DMS153 (cell line): ENCODE data around the gene NMBR.
"Not testable (repeated sequence)": the region's sequence is repeated elsewhere in the genome, so short reads cannot be mapped to it uniquely, and the experiment has no call there.

Source experiments
- DNase-seq: peaks from one replicate; lab custom pipeline; 2025; lab: John Stamatoyannopoulos, UW

Gene NMBR

DNA sequence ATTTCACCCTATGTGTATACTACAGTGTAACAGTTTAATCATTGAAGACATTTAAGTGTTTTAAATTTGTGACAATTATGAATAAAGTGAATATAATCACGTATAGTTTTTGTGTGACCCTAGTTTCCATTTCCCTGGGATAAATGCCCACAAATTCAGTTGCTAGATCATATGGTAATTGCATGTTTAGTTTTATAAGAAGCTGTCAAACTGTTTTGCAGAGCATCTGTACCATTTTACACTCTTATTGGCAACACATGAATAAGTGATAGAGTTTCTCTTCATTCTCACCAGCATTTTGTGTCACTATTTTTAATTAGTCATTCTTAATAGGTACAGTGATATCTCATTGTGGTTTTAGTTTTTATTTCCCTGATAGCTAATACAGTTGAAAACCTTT lies 7.4 kb upstream of the NMBR start:
- no peak for DNase-seq

- no peak for DNase-seq
Measured at GRCh38 chr6:142153196-142153595, 6.3 kb upstream of the NMBR start.

- no peak for DNase-seq
Measured at GRCh38 chr6:142152746-142153145, 5.8 kb upstream of the NMBR start.

DNA sequence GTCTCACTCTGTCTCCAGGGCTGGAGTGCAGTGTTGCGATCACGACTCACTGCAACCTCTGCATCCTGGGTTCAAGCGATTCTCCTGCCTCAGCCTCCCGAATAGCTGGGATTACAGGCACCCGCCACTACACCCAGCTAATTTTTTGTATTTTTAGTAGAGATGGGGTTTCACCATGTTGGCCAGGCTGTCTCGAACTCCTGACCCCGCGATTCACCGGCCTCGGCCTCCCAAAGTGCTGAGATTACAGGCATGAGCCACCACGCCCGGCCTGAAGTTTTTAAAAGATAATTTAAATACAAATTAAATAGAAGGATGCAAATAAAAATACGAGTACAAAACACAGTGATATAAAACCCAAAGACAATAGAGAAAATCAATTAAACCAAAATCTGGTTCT lies 5.4 kb downstream of the NMBR start:
- DNase-seq: not testable (repeated sequence)

DNA sequence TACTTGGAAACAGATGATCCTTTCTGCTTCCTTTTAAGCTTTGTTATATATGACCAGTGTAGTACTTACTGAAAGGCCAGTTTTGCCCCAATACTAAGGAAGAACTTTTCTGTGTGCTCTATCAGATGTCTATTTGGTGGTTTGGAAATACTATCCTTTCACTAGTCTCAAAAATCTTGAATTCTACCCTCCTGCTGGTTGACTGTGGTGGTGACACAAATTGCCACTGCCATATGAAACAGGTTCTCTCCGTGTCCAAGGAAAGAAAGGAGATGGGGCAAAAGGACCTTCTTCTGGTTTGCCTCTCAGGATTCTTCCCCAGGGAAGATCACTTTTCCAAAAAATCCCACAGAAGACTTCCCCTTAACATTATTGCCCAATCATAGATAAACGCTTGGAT lies 8.0 kb downstream of the NMBR start:
- no peak for DNase-seq

DNA sequence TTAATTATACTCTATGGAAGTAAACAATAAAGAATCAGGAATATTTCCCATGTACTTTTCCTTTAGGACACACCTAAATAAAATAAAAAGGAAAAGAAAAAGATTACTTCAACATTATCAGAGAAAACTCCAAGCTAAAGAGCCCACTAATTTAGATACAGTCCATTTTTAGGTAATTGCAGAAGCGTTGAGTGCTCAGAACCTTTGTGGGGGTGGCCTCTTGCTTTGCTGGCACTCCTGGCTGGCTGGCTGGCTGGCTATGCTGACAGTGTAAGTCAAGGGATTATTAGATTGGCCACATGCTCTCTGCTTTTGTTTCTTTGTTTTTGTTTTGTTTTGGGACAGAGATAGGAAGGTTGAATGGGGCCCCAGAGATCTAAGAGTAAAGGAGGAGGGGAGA lies 14.3 kb downstream of the NMBR start, which contains the start of gene GJE1:
GJE1 (plus strand) TSS at position 301 of the 400 bp plus-strand sequence. CDS start 234 bp downstream, outside the sequence.
- DNase-seq: no peak

DNA sequence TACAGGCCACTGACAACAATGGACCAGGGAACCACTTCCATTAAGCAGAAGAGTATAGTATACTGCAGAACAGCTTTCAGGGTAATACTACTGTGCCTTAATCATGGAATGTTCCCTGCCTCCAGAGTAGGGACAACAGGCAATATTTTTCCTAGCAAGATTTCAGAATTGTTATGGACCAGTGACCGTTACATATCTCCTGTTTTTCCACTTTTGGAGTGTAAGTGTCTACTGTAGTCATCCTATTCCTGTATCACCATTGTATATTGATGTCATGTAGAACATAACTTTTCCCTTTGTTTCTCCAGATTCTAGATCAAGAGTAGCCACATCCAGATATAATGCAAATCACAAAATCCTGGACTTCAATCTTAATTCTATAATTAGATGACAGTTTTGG lies 16.1 kb downstream of the NMBR start:
- DNase-seq: no peak

GRCh38 chr6:142121342-142121741 lies 25.6 kb downstream of the NMBR start:
- DNase-seq: no peak

DNA sequence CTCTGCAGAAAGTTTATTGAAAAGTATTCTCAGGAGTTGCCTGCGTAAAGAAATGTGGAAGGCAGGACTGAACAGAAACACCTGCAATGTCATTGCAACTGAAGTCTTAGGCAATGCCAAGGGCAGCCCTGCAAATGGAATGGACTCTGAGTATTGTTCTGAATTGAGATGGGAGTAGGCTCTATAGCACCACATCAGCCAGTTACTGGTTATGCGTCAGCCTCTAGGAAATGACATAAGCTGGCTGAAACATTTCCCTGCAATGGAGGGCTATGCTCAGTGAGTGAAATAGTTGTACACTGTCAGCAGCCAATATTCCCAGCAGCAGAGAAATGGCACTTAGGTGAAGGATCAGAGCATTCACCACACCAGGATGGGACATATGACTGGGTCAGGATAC lies 28.0 kb downstream of the NMBR start:
- DNase-seq: no peak

DNA sequence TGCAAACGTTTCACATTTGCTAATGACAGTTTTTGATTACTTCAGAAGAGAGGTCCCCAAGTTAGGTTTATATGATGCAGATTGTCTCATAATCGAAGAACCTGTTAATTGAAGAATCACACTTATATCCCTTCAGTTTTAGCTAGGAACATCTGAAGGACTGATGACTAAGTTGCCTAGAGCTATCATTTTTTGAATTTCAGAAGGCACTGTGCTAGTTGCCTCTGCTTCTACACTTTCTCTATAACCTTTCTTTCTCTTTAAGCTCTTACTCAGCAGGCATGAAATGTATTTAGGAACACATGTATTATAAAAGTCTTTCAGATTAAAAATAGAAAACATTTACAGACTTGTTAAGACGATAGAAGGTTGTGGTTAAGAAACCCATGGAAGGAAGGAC lies 28.6 kb downstream of the NMBR start:
- DNase-seq: no peak

DNA sequence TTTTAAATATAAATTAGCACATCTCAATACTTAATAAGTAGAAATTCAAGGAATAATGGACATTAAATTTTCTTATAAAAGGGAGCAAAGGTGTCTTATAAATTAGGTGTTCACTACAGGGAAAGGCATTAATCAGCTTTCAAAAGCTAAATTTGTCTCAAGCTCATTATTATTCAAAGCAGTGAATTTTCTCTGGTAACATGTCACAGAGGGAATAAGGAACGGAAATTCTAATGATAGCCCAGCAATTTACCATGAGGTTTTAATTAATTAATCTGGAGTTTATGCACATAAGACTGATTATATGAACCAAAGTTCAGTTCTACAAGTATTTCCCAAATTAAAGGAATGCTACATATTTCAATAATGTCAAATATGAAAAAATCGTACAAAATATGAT lies 29.6 kb downstream of the NMBR start:
- DNase-seq: no peak

GRCh38 chr6:142112451-142113061 lies 34.4 kb downstream of the NMBR start:
- DNase-seq: peak; percentile 69

DNA sequence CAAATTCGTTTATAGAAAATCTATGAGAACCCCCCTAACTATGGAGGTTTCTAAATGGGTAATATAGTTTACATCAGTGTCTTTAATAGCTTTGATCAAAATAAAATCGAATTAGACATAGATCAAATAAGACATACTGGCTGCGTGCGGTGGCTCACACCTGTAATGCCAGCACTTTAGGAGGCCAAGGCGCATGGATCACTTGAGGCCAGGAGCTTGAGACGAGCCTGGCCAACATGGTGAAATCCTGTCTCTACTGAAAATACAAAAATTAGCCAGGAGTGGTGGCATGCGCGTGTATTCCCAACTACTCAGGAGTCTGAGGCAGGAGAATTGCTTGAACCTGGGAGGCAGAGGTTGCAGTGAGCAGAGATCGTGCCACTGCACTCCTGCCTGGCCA lies 36.1 kb downstream of the NMBR start:
- not testable (repeated sequence) for DNase-seq

- not testable (repeated sequence) for DNase-seq
Measured at GRCh38 chr6:142104820-142105219, 42.1 kb downstream of the NMBR start.

DNA sequence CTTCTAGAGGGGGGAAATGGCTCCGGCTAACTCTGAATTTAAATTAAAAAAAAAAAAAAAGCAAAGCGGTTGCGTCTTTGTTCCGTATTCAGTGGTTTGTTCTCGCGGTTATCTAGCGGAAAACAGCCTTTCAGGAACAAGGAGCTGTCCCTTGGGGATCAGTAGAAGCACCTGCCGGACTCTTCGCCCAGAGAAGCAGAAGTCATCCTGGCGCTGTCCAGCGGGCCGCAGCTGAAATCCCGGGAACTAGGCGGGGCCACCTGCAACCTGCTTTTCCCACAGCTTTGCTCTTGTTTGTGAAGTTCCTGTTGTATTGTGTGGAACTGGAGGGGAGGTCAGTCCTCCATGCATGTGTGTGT lies 58.1 kb downstream of the NMBR start:
- peak; percentile 7 for DNase-seq

- no peak for DNase-seq
Measured at GRCh38 chr6:142087950-142088857, 58.7 kb downstream of the NMBR start.

GRCh38 chr6:142079130-142079529 lies 67.8 kb downstream of the NMBR start:
- DNase-seq: no peak

DNA sequence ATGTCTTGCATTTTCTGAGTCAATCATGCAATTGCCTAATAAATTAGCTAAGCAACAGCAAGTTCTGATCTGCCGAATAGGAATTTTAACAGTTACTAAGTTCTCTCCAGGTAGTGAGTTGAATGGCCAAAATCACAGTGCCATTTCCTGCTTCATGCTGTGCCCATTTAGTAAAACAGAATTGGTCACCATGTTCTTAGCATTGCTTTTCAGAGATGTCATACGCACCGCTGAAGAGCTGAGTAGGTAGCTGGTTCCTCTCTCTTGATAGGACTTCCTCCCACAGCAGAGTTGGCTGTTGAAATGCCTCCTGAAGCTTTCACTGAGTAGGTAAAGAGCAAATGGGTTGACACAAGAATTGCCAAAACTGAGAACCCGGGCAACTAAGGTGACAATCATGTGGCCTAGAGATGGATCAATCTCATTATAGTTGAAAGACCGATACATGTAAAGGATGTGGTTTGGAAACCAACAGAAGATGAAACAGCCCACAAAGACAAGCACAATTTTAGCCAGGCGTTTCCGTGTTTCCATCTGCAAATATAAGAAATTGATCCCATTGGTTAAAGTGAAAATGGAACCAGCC lies 71.3 kb downstream of the NMBR start:
- DNase-seq: no peak

DNA sequence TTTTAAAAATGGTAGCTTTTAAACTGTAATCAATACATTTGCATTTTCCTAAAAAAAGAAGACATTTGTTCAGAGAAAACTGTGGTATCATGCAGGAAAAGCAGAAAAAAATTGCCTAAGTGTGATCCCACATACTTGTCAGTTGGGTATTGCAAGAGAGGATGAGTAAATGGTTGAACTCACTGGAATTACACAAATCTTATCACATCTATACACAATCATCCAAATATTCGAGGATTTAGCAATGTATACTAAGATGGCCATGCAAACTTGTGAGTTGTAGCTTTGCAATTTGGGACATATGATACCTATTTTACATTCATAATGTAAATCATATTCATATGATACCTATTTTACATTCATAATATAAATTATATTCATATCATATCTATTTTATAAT lies 72.4 kb downstream of the NMBR start:
- DNase-seq: no peak

DNA sequence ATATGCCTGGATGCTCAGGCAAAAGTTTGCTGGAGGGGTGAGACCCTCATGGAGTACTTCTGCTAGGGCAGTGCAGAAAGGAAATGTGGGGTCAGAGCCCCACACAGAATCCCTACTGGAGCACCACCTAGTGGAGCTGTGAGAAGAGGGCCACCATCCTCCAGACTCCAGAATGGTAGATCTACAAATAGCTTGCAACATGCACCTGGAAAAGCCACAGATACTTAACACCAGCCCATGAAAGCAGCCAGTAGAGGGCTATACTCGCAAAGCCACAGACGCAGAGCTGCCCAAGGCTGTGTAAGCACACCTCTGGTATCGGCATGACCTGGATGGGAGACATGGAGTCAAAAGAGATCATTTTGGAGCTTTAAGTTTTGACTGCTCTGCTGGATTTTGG lies 74.9 kb downstream of the NMBR start:
- DNase-seq: no peak

DNA sequence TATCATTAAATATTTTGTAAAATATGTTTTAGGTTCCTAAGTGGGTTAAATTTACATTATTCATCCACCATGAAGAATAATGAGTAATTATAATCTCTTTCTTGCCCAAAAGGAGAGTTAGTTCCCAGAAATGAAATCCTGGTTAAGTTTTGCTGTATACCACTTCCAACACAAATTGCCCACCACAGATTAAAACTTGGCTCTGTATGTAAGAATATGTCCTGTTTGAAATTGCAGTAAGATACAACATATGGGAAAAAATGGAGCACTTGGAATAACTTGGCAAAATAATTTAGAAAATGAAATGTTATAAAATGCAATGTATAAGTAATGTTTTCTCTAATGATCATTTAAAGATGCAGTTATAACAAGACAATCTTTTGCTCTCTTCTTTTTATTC lies 78.5 kb downstream of the NMBR start:
- no peak for DNase-seq

GRCh38 chr6:142062861-142063260 lies 84.1 kb downstream of the NMBR start:
- not testable (repeated sequence) for DNase-seq
